Activated CD8-positive, alpha-beta memory T cell treated with anti-CD3 and anti-CD28 coated beads, Interleukin-2, amount 10 ng/mL, durations not matched to agents 7 days and 5 days (primary cell): ENCODE results near the gene TNNI3. TPM values are rescaled to one million over a fixed set of nuclear protein-coding genes. Genes with fewer than 3 reads are reported as not detected.

Experiments
- ATAC-seq: fragments of 150-1000 bp; cut with Tn5 transposase; one replicate; pipeline ENCODE4 v1.10.0; 2021; ENCODE audit warnings: moderate library complexity
- CTCF ChIA-PET: fragments of 350-600 bp; sonication (Branson Sonifier 250); formaldehyde crosslinking; loops from one replicate; lab custom pipeline; 2021; ENCODE audit warnings: antibody characterized with exemption; lab: Charles Lee
- DNase-seq: peaks from one replicate; pipeline ENCODE4 v3.0.0-alpha.2; 2020
- H3K27ac Mint-ChIP-seq: one replicate; pipeline ENCODE4 v1.8.0; 2021; ENCODE audit warnings: mild to moderate bottlenecking, mixed read lengths
- H3K27me3 Mint-ChIP-seq: one replicate; pipeline ENCODE4 v1.8.0; 2021; ENCODE audit warnings: mixed read lengths
- H3K36me3 Mint-ChIP-seq: one replicate; pipeline ENCODE4 v1.8.0; 2021; ENCODE audit warnings: mild to moderate bottlenecking, mixed read lengths
- H3K4me1 Mint-ChIP-seq: one replicate; pipeline ENCODE4 v1.8.0; 2021; ENCODE audit warnings: mixed read lengths
- H3K4me3 Mint-ChIP-seq: one replicate; pipeline ENCODE4 v1.8.0; 2021; ENCODE audit warnings: mild to moderate bottlenecking, moderate library complexity, mixed read lengths
- H3K9me3 Mint-ChIP-seq: one replicate; pipeline ENCODE4 v1.8.0; 2022; ENCODE audit warnings: low read depth, mixed read lengths
- total RNA-seq, 2 experiments: library from RNA; stranded (reverse); gene quantifications; one replicate each; pipeline ENCODE4 v1.2.3, GENCODE V29; 2021

The TNNI3 gene
- total RNA-seq, 2 experiments from 2014 or later: not detected

GRCh38 chr19:55132453-55133129, 24.9 kb downstream of the TNNI3 start:
- Mint-ChIP-seq H3K36me3 (no peaks in the 10 kb centered on the region), H3K27me3 (peaks cover 37% of the 10 kb centered on the region), H3K27ac (no peak overlapping the region), H3K4me3 (no peak overlapping the region), H3K9me3 (no peaks in the 10 kb centered on the region), H3K4me1 (no peaks in the 10 kb centered on the region)
- ATAC-seq: peak; percentile 30
- DNase-seq: no peak
- CTCF ChIA-PET: interaction anchor here (1.5 to 1.9 kb wide), 4 partner anchors 8 to 251 kb away, joined by 6 to 13 read pairs (median 12); no protein-coding TSS in a partner anchor

- ATAC-seq: no peak
- H3K36me3 Mint-ChIP-seq: no peaks in the 10 kb centered on the region
- peaks cover 48% of the 10 kb centered on the region for H3K27me3 Mint-ChIP-seq
- CTCF ChIA-PET: interaction anchor here (1.9 kb wide), 1 partner anchor 42 kb away, joined by 12 read pairs; no protein-coding TSS in a partner anchor
- H3K4me1 Mint-ChIP-seq: no peaks in the 10 kb centered on the region
- no peak for DNase-seq
- H3K9me3 Mint-ChIP-seq: no peaks in the 10 kb centered on the region
- H3K4me3 Mint-ChIP-seq: no peak overlapping the region
- no peak overlapping the region for H3K27ac Mint-ChIP-seq
These were observed 26.1 kb downstream of the TNNI3 start for GRCh38 chr19:55131421-55131820.

- Mint-ChIP-seq H3K27ac (no peak overlapping the region), H3K4me3 (peak overlapping the region; percentile 35), H3K9me3 (no peaks in the 10 kb centered on the region), H3K27me3 (peaks cover 17% of the 10 kb centered on the region), H3K4me1 (peaks cover 36% of the 10 kb centered on the region), H3K36me3 (peaks cover 4% of the 10 kb centered on the region)
- CTCF ChIA-PET: interaction anchor here (0.9 to 1.7 kb wide), 4 partner anchors 40 to 385 kb away, joined by 3 read pairs; no protein-coding TSS in a partner anchor
- DNase-seq (peak; percentile 44), ATAC-seq (no peak)
These were observed 38.5 kb downstream of the TNNI3 start for GRCh38 chr19:55119053-55119452.

GRCh38 chr19:55118401-55118991, 39.0 kb downstream of the TNNI3 start:
- peaks cover 4% of the 10 kb centered on the region for H3K36me3 Mint-ChIP-seq
- H3K4me3 Mint-ChIP-seq: peak overlapping the region; percentile 97
- ATAC-seq (no peak), DNase-seq (peak; percentile 67)
- H3K27ac Mint-ChIP-seq: peak overlapping the region; percentile 96
- H3K4me1 Mint-ChIP-seq: peaks cover 36% of the 10 kb centered on the region
- CTCF ChIA-PET: interaction anchor here (0.7 to 3.7 kb wide), 8 partner anchors 23 to 385 kb away, joined by 3 to 17 read pairs (median 3); no protein-coding TSS in a partner anchor
- peaks cover 11% of the 10 kb centered on the region for H3K27me3 Mint-ChIP-seq
- no peaks in the 10 kb centered on the region for H3K9me3 Mint-ChIP-seq

- Mint-ChIP-seq H3K36me3 (peaks cover 4% of the 10 kb centered on the region), H3K27me3 (peaks cover 5% of the 10 kb centered on the region), H3K27ac (peak overlapping the region; percentile 96), H3K4me3 (peak overlapping the region; percentile 97), H3K4me1 (peaks cover 36% of the 10 kb centered on the region), H3K9me3 (no peaks in the 10 kb centered on the region)
- peak; percentile 99 for DNase-seq
- ATAC-seq: peak; percentile 95
- CTCF ChIA-PET: interaction anchor here (0.6 to 3.7 kb wide), 11 partner anchors 10 to 386 kb away, joined by 3 to 17 read pairs (median 3); no protein-coding TSS in a partner anchor
These were observed 39.7 kb downstream of the TNNI3 start for GRCh38 chr19:55117663-55118391.

GRCh38 chr19:55116859-55117662, 40.5 kb downstream of the TNNI3 start, which contains the start of gene PPP1R12C:
Gene PPP1R12C (minus strand): TSS chr19:55117637. CDS start chr19:55117543, 94 bp downstream.
- Mint-ChIP-seq H3K36me3 (peaks cover 4% of the 10 kb centered on the region), H3K27me3 (peaks cover 2% of the 10 kb centered on the region), H3K9me3 (no peaks in the 10 kb centered on the region), H3K4me3 (peak within 1 kb of the TSS; percentile 97), H3K4me1 (peaks cover 36% of the 10 kb centered on the region), H3K27ac (peak within 1 kb of the TSS; percentile 96)
- CTCF ChIA-PET: interaction anchor here (0.6 to 3.7 kb wide), 10 partner anchors 9 to 599 kb away, joined by 3 to 17 read pairs (median 3); no protein-coding TSS in a partner anchor
- DNase-seq (peak; percentile 56), ATAC-seq (peak; percentile 17)

- ATAC-seq (peak; percentile 41), DNase-seq (peak; percentile 77)
- H3K27me3 Mint-ChIP-seq: no peaks in the 10 kb centered on the region
- no peaks in the 10 kb centered on the region for H3K9me3 Mint-ChIP-seq
- peaks cover 36% of the 10 kb centered on the region for H3K4me1 Mint-ChIP-seq
- peak overlapping the region; percentile 91 for H3K27ac Mint-ChIP-seq
- H3K36me3 Mint-ChIP-seq: peaks cover 4% of the 10 kb centered on the region
- CTCF ChIA-PET: interaction anchor here (0.7 to 3.7 kb wide), 5 partner anchors 8 to 598 kb away, joined by 3 to 17 read pairs (median 3); no protein-coding TSS in a partner anchor
- peak overlapping the region; percentile 96 for H3K4me3 Mint-ChIP-seq
These were observed 41.2 kb downstream of the TNNI3 start for GRCh38 chr19:55116232-55116858.

GRCh38 chr19:55115446-55116065, 42.0 kb downstream of the TNNI3 start:
- H3K9me3 Mint-ChIP-seq: no peaks in the 10 kb centered on the region
- CTCF ChIA-PET: interaction anchor here (3.7 kb wide), 1 partner anchor 28 kb away, joined by 17 read pairs; no protein-coding TSS in a partner anchor

GRCh38 chr19:55114566-55115145, 42.9 kb downstream of the TNNI3 start:
- Mint-ChIP-seq H3K4me3 (peak overlapping the region; percentile 96), H3K9me3 (no peaks in the 10 kb centered on the region)

More at GRCh38 chr19:55115446-55116065, 42.0 kb downstream of the TNNI3 start:
- peaks cover 7% of the 10 kb centered on the region for H3K36me3 Mint-ChIP-seq
- H3K27me3 Mint-ChIP-seq: no peaks in the 10 kb centered on the region
- H3K4me1 Mint-ChIP-seq: peaks cover 36% of the 10 kb centered on the region
- peak overlapping the region; percentile 96 for H3K4me3 Mint-ChIP-seq
- DNase-seq (no peak), ATAC-seq (no peak)
- peak overlapping the region; percentile 91 for H3K27ac Mint-ChIP-seq

GRCh38 chr19:55113570-55114039, 43.9 kb downstream of the TNNI3 start:
- H3K27me3 Mint-ChIP-seq: no peaks in the 10 kb centered on the region
- ATAC-seq: no peak
- H3K4me3 Mint-ChIP-seq: no peak overlapping the region
- H3K4me1 Mint-ChIP-seq: peaks cover 30% of the 10 kb centered on the region
- DNase-seq: no peak
- peaks cover 19% of the 10 kb centered on the region for H3K36me3 Mint-ChIP-seq
- no peak overlapping the region for H3K27ac Mint-ChIP-seq
- H3K9me3 Mint-ChIP-seq: no peaks in the 10 kb centered on the region
- CTCF ChIA-PET: no interaction called here

More at GRCh38 chr19:55114566-55115145, 42.9 kb downstream of the TNNI3 start:
- H3K27ac Mint-ChIP-seq: no peak overlapping the region
- no peak for ATAC-seq
- DNase-seq: no peak
- CTCF ChIA-PET: interaction anchor here (3.7 kb wide), 1 partner anchor 27 kb away, joined by 17 read pairs; no protein-coding TSS in a partner anchor
- H3K36me3 Mint-ChIP-seq: peaks cover 11% of the 10 kb centered on the region
- no peaks in the 10 kb centered on the region for H3K27me3 Mint-ChIP-seq
- peaks cover 32% of the 10 kb centered on the region for H3K4me1 Mint-ChIP-seq
